SHP77 treated with DMSO at 0.1 percent for 48 hours (cell line): ENCODE measurements around the gene RLIM.
"Not testable (repeated sequence)": the region's sequence is repeated elsewhere in the genome, so short reads cannot be mapped to it uniquely, and the experiment has no call there.

ENCODE experiments used
- DNase-seq: peaks from one replicate; lab custom pipeline; 2025; lab: John Stamatoyannopoulos, UW

The RLIM gene, protein sequence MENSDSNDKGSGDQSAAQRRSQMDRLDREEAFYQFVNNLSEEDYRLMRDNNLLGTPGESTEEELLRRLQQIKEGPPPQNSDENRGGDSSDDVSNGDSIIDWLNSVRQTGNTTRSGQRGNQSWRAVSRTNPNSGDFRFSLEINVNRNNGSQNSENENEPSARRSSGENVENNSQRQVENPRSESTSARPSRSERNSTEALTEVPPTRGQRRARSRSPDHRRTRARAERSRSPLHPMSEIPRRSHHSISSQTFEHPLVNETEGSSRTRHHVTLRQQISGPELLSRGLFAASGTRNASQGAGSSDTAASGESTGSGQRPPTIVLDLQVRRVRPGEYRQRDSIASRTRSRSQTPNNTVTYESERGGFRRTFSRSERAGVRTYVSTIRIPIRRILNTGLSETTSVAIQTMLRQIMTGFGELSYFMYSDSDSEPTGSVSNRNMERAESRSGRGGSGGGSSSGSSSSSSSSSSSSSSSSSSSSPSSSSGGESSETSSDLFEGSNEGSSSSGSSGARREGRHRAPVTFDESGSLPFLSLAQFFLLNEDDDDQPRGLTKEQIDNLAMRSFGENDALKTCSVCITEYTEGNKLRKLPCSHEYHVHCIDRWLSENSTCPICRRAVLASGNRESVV

DNA sequence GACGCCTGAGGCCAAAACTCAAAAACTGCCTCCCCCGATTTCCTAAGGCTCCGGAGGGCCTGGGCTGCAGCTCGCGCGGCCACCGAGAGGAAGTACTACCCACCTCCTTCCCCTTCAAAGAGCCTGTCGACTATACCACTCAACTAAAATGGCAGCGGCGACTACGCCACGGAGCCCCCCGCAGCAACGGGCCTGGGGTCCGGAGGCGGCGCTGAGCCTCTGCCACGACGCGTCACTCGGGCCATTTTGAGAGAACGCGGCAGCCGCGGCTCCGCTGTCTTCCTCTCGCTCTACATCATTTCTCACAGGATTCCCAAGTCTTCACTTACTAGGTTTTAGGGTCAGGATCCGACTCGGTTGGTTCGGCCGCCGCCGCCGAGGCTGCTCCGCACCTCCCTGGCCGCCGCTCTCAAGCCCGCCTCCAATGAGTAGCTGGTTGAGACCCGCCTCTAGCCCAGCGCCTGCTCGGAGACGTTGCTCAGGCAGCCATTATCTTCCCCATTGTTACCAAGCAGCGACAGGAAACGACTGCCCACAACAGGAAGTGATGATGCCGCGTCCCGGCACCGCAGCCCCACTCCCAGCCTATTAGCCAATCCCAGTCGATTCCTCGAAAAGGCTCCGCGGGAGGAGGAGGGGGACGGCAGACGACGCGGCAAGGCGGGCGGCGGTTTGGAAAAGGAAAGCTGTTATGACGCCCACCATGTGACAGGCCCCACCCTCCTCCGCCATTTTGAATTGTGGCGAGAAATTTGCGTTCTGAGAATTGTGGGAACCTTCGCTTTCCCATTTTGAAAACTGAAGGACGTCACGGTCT is at the start of gene RLIM:
TSS of gene RLIM (minus strand) at position 532 of the 817 bp plus-strand sequence. CDS start 18,647 bp downstream, outside the sequence.
- DNase-seq, result peak; percentile 59

DNA sequence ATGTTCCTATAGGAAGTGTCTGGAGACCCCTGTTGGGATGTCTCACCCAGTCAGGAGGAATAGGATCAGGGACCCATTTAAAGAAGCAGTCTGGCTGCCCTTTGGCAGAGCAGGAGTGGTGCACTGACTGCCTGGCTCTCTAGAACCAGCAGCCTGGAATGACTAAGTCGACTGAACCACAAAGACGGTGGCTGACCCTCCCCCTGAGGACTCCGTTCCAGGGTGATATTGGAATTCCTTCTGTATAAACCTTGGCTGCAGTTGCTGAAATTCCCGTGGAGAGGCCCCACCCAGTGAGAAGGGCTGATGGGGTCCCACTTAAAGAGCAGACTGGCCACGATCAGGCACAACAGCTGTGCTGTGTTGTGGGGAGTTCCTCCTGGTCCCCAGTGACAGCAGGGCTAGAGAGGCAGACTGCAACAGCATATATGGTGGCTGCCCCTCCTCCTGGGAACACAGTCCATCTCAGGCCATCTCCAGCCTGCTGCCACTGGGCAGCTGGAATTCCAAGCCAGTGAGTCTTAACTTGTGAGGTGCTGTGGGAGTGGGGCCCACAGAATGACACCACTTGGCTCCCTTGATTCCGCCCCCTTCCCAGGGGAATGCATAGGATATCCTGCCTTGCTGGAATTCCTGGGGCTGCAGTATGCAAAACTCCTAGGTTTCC is 41.8 kb upstream of the RLIM start:
- DNase-seq, result no peak

DNA sequence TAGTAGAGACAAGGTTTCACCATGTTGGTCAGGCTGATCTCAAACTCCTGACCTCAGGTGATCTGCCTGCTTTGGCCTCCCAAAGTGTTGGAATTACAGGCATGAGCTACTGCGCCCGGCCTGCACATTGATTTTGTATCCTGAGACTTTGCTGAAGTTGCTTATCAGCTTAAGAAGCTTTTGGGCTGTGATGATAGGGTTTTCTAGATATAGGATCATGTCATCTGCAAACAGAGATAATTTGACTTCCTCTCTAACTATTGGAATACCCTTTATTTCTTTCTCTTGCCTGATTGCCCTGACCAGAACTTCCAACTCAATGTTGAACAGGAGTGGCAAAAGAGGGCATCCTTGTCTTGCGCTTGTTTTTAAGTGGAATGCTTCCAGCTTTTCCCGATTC is 40.5 kb upstream of the RLIM start:
- DNase-seq, result not testable (repeated sequence)

DNA sequence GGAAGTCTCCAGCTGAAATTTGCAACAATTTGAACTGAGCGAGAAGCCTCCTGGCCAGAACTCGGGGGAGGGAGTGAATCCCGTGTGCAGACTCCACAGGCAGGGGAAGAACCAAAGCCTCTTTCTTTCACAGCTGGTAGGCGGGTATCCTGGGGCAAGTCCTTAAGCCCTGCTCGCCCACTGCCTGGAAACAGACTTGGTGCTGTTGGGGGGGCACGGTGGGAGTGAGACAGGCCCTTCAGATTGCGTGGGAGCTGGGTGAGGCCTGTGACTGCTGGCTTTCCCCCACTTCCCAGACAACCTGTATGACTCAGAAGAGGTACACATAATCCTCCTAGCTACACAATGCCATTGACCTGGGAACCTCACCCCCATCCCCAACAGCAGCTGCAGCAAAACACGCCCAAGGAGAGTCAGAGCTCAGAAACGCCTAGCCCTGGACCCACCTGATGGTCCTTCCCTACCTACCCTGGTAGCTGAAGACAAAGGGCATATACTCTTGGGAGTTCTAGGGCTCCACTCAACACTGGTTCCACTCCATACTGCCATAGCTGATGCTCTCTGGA is 22.4 kb upstream of the RLIM start:
- no peak for DNase-seq

DNA sequence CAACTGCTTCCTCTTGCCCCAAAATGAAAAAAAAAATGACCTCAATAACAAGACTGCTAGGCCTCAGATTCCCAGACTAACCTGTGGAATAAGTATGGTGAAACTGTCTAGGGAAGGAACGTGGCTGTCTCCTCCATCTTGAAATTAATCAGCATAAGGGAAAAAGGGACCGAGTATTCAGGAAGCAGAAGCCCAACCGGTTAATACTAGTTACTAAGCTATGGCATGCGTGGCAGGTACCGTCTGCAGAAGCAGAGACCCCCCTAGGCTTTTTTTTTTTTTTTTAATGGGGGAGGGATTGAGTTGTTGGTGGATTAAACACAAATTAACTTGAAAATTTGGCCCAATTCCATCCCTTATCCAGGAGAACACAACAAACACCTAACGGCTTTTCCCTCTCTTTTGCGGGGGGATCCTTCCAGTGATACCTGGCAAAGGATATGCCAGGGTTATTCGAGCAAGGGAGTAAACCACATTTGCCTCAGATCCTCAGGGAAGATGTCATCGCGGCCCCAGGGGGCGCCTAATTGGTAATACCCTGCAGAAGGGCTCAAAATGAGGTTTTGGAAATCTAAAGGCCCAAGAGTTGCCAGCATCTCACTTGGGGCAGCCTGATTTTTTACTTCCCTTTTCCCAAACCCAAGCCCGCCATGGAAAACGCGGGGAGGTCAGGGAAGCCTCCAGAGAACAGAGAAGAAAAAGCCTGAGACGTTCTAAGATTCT is 893 bp downstream of the RLIM start:
- no peak for DNase-seq

DNA sequence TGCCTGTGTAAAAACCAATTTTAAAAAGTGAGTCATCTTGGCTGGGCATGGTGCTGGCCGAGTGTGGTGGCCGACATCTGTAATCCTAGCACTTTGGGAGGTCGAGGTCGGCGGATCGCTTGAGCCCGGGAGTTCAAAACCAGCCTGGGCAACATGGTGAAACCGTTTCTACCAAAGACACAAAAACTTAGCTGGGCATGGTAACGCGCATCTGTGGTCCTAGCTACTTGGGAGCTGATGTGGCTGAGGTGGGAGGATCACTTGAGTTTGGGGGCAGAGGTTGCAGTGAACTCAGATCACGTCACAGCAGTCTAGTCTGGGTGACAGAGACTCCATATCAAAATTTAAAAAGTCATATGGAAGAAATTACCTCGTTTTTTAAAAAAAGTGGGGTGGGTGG is 7.6 kb downstream of the RLIM start:
- no peak for DNase-seq

DNA sequence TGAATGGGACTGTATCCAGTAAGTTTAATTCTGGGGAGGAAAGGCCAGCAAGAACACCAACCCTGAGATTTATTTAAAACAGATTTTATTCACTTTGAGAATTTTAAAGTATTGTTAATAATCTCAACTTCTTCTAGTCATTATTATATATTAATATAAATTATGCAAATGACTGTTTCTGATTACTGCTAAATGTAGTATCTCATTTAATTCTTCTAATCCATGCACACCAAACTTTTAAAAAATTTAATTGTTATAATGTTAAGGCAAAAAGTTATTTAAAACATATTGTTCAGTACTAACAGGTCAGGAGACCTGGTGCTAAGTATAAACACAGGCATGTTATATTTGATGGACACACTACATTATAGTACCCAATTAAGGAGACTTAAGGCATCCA is 8.1 kb downstream of the RLIM start:
- no peak for DNase-seq

DNA sequence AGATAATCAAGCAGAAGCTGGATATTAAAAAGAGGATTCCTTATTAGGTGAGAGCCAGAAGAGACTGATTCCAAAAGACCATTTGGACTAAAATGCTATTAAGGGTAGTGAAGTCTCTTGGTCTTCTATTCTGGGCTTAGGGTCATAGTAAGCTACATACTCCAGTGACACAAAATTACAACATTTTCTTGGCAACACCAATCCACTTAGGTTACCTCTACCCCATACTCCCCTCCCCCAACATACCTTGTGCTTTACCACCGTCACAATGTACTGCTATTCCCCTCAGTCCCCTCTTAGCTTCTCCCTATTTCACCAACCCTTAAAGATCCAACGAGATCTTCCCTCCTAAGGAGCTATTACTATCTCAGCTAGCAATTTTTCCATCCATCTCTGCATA is 11.4 kb downstream of the RLIM start:
- DNase-seq, result no peak

DNA sequence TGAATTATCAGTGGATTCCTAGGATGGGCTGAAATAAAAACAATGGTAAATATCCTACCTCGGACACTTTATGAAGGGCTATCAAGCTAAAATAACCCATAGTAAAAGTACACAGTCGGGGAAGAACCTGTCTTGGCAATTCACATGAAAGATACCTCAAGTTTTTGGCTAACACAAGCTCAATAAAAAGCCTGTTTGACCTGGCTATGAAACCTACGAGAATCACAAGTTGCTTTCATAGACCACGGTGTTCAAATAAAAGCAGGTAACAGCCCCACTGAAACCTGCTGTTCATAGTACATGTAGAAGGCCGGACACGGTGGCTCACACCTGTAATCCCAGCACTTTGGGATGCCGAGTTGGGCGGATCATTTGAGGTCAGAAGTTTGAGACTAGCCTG is 12.3 kb downstream of the RLIM start:
- DNase-seq, result no peak

DNA sequence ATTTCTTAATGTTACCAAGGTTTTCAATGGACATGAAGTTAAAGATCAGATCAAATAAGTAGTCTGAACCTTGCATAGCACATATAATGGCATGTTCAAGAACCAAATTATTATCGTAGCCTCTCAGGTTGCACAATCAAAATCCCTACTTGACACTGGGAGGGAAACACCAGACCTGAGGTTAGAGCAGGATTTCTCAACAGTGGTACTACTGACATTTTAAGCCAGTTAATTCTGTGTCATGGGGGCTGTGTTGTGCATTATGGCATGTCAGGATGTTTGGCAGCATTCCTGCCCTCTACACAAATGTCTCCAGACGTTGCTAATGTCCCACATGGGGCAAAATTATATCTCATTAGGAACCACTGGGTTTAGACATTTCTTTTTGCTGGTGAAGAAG is 20.8 kb downstream of the RLIM start:
- no peak for DNase-seq

DNA sequence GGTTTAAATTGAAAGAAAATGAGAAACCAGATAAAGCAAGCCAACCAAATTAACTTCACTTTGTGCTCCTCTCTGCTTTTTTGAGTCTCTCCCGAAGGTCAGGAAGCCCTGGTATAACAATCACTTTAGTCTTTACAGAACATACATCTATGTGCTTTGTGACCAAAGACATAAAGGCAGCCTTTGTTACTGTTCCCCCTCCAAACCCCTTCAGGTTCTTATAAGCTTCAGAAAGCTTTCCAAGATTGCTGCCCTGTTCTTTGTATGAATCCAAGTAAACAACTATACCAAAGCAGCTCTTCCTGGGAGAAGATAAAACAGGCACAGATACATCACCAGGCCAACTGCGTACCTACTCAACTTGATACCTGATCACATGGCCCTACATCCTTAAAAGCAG is 28.7 kb downstream of the RLIM start:
- no peak for DNase-seq

DNA sequence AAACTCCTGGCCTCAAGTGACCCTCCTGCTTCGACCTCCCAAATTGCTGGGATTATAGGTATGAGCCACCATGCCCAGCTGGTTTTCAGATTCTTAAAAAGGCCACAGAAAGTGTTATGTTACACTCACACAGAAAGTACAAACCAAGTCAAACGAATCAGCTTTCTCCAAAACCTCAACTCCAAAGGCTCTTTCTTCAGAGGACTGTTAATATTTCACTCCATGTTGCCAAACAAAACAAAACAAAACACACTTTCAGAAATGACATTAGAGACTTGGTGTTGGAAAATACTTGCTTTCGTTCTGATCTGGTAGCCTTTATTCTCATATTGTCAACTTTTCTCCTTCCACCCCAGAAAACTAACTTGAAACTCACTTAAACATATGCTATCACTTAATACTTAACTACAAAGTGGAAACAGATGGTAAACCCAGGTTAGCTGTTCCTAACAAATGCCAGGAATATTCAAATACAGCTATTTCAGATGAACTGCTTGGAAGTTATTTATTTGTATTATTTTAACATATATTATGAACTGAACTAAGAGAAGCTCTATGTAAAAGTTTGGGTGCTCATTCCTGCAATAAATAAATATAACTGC is 34.7 kb downstream of the RLIM start:
- DNase-seq, result no peak

DNA sequence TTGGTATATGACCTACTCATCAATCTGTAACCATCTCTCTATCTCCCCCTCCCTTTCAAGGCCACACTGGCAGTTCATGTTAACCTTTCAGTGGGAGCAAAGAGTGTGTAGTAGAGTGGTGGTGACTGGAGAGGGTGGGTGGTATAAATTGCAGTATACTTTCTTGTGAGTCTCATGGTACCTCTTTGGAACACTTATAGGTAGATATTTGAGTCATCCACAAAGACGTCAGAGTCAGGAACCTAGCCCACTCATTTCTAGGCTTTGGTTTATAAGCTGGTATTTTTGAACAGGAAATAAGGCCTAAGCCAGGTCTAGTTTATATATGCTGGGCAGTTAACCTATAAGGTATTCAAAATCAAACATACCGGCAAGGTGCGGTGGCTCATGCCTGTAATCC is 36.3 kb downstream of the RLIM start:
- DNase-seq, result no peak

DNA sequence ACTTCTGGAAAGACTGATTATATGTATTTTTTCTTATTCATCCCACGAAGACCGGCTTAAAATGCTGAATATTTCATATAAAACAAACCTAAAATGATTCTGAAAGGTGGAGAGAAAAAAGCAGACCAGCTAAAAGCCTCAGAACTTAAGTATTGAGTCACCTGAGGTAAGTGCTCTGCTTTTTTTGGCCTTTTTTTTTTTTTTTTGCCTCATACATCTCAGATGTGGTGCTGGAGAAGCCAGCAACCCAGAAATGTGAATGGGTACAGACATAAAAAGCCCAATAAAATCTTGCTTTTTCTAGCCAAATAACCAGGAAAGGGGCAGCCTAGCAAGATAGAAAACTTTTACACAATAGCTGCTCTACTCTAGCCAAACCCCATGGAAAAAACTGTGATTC is 57.0 kb downstream of the RLIM start:
- no peak for DNase-seq

DNA sequence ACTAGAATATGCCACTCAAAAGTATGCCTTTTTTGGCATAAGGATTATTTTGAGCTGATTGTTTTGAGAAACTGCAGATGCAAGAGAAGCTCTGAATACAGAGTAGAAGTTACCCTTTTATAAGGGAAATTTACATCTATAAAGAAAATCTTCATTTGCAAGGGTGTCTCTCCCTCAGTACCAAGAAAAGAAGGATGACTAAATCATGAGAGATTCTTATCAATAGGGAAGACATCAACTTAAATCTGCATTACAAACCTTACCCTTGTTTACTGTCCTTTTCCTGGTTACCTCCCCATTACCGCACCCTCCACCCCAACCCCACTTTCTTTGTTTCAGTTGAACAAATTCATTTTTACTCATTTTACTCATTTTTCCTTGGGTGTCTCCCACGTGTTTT is 62.5 kb downstream of the RLIM start:
- DNase-seq, result no peak

DNA sequence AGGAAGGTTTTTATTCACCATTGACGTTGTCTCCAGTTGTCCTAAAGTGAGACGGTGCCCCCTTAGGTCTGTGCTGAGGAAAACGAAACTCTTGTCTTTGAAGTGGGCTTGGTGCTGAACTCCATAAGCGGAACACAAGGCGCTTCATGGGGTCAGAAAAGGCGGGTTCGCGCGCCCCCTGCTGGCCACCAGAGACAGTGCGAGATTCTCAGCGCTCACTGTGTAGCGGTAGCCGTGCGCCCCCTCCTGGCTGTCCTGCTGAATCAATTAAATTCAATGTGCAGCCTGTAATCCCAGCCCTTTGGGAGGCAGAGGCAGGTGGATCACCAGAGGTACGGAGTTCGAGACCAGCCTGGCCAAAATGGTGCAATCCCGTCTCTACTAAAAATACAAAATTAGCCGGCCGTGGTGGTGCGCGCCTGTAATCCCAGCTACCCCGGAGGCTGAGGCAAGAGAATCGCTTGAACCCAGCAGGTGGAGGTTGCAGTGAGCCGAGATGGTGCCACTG is 64.1 kb downstream of the RLIM start:
- peak; percentile 0 for DNase-seq

DNA sequence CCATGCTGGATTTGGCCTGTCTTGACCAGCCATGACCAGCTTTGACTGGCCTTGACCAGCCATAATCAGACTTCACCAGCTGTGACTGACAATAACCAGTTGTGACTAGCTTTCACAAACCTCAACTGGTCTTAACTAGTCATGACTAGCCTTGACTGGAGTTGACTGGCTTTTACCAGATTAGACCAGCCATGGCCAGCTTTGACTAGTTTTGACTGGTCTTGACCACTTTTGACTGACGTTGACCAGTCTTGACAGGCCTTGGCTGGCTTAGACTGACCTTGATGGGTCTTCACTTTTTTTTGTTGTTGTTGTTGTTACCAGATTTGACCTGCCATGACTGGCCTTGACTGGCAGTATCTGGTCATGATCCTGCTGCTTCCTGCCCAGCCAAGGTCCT is 67.4 kb downstream of the RLIM start:
- no peak for DNase-seq

DNA sequence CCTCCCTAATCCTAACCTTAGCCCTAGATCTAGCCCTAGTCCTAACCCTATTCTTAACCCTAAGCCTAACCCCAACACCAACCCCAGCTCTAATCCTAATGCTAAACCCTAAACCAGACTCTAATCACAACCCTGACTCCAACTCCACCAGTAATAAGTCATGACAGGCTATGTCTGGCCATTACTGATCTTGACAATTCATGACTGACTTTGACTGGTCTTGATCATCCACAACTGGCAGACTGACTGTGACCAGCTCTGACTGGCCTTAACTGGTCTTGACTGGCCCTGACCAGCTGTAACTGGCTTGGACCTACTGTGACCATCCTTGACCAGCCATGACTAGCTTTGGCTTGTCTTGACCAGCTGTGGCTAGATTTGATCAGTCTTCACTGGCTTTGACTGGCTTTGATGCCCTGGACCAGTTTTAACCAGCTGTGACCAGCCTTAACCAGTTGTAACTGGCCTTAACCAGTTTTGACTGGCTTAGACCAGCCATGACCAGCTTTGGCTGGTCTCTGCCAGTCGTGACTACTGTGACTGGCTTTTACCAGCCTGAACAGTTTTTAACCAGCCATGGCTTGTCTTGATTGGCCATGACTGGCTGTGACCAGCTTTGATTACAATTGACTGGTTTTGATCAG is 68.4 kb downstream of the RLIM start:
- no peak for DNase-seq

DNA sequence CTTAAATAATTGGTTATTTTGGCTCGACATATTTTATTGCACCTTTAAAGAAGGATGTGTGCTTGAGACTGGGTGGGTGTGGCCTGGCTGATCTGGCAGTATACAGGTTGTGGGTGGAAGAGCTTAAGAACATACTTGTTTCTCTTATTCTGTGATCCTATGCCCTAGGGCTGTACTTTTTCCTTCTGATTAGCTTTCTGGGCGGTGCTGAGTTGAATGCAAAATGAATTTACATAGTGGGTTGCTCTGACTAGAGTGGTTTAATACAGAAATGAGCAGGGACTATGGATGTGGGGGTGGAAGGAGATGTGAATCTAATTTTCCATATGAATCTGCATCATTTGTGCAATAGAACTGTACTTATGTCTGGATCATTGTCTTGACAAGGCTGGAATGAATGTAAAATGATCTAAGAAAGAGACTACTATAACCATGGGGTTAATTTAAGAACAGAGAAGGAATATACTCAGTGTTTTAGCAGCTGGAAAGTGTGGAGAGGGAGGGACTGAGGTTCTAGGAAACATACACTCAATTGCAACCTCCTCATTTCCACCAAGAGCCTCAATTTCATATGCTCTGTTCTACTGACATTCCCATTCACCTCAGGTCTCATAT is 73.7 kb downstream of the RLIM start:
- no peak for DNase-seq
